ENCODE results near the gene LHX1. TPM values are rescaled to one million over a fixed set of nuclear protein-coding genes. Genes with fewer than 3 reads are reported as not detected.

Gene LHX1
- total RNA-seq, 4 donors from 2014 or later = not detected

DNA sequence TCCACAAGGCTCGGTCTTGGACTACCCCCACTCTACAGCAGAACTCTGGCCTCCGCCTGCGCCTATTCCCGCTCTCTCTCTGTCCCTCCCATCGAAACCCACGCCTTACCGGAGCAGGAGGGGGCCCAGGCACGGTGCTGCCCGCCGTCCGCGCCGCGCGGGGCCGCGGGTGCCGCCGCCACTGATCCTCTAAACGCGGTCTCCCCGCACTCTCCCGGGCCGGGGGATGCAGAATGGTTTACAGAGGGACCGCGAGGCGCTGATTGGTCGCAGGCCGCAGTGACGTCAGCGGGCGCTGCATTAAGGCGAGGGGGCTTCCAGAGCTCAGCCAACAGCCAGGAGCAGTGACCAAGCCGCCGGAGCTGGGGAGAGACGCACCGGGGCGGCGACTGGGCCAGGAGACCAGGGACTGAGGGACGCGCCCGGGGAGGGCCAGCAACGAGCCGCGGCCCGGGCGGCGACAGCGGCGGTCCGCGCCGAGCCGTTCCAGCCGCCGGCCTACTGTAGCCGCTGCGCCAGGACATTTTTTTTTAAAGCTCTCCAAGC is 747 bp upstream of the LHX1 start:
- peaks cover 100% of the 10 kb centered on the region for H3K27me3 ChIP-seq
- no peak for DNase-seq
- H3K27ac ChIP-seq = no peak overlapping the region
- peak overlapping the region in 1 of 4 donors; percentile 23 for H3K4me3 ChIP-seq
- WGBS, 2 donors (ENCODE audit: low coverage in 1 of 2) = 8% methylated on average over 39 of the region's 58 CpGs; no CpG with 5 or more reads in 1 of the 2 donors
- no peaks in the 10 kb centered on the region for H3K9me3 ChIP-seq
- peaks cover 37 to 73% (median 69%) of the 10 kb centered on the region in 4 donors for H3K4me1 ChIP-seq
- TF ChIP-seq POLR2A (IDR thresholded peaks at IDR 0.05) = no peak
- TF ChIP-seq POLR2AphosphoS5 (IDR thresholded peaks at IDR 0.05) = no peak
- no peak for TF ChIP-seq EP300 (IDR thresholded peaks at IDR 0.05; ENCODE audit: low read depth)
- TF ChIP-seq, protein P1, sequence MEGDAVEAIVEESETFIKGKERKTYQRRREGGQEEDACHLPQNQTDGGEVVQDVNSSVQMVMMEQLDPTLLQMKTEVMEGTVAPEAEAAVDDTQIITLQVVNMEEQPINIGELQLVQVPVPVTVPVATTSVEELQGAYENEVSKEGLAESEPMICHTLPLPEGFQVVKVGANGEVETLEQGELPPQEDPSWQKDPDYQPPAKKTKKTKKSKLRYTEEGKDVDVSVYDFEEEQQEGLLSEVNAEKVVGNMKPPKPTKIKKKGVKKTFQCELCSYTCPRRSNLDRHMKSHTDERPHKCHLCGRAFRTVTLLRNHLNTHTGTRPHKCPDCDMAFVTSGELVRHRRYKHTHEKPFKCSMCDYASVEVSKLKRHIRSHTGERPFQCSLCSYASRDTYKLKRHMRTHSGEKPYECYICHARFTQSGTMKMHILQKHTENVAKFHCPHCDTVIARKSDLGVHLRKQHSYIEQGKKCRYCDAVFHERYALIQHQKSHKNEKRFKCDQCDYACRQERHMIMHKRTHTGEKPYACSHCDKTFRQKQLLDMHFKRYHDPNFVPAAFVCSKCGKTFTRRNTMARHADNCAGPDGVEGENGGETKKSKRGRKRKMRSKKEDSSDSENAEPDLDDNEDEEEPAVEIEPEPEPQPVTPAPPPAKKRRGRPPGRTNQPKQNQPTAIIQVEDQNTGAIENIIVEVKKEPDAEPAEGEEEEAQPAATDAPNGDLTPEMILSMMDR (IDR thresholded peaks at IDR 0.05) = no peak
- no peaks in the 10 kb centered on the region for H3K36me3 ChIP-seq
- in situ Hi-C loops (cut with MboI; ENCODE audit: low pct_ligation_motif_present in 1 of 4, low pct_unique_long_range_greater_than_20kb in 1 of 4, low sequenced_read_pairs in 3 of 4) (no loop called here), intact Hi-C loops (cut with DNase I; ENCODE audit: low total_unique reads) (no loop called here)

DNA sequence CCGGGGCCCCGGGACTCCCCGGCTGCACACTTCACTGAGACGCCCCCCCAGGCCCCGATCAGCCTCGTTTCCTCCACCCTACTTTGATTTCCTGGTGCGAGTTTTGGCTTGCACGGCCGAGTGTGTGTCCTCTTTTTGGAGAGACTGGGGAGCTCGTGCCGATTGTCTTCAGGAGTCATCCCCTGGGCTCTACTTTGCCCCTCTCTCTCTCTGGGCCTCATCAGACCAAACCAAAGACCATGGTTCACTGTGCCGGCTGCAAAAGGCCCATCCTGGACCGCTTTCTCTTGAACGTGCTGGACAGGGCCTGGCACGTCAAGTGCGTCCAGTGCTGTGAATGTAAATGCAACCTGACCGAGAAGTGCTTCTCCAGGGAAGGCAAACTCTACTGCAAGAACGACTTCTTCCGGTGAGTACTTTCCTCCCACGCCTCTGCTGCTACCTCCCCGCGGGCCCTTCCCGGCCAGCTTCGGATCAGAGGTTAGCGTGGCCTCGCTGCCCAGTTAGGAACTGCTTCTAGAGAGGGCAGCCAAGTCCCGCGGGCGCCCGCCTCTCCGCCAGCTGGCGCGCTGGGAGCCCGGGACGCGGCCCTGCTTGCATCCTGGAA is 787 bp downstream of the LHX1 start:
- Histone ChIP-seq H3K27ac (no peak overlapping the region), H3K9me3 (no peaks in the 10 kb centered on the region), H3K27me3 (peaks cover 100% of the 10 kb centered on the region), H3K4me1 (peaks cover 37 to 68% (median 64%) of the 10 kb centered on the region in 4 donors), H3K36me3 (no peaks in the 10 kb centered on the region), H3K4me3 (peak overlapping the region in 1 of 4 donors; percentile 23)
- in situ Hi-C loops (cut with MboI; ENCODE audit: low pct_ligation_motif_present in 1 of 4, low pct_unique_long_range_greater_than_20kb in 1 of 4, low sequenced_read_pairs in 3 of 4) (no loop called here), intact Hi-C loops (cut with DNase I; ENCODE audit: low total_unique reads) (no loop called here)
- DNase-seq = no peak
- TF ChIP-seq POLR2AphosphoS5 (IDR thresholded peaks at IDR 0.05) (no peak), EP300 (IDR thresholded peaks at IDR 0.05; ENCODE audit: low read depth) (no peak), POLR2A (IDR thresholded peaks at IDR 0.05) (no peak)
- TF ChIP-seq, protein P1 (IDR thresholded peaks at IDR 0.05) = no peak
- WGBS, 2 donors (ENCODE audit: low coverage in 1 of 2) = 6% methylated on average over 35 of the region's 36 CpGs; no CpG with 5 or more reads in 1 of the 2 donors

DNA sequence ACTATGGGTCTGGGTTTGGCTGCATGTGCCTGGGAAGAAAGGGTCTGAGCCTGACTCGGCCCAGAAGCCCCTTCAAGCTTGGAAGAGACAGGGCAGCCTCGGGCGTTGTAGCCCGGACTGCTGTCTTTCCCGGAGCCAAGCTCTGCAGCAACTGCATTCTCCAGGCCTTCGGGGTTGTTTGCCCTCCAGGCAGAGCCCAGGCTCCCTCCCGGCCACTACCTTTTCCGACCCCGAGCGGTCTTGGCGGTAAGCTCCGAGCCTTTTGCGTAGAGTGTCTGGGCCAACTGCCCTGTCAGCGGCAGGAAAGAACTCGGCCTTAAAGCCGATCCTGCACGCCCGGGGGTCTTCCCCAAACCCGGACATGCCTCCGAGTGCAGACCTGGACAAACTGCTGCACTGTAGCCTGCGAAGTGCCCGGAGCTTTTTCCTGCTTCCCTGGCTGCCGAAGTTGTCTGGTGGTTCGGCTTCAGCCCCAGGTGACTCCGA is 1.3 kb downstream of the LHX1 start:
- intact Hi-C loops (cut with DNase I; ENCODE audit: low total_unique reads) (no loop called here), in situ Hi-C loops (cut with MboI; ENCODE audit: low pct_ligation_motif_present in 1 of 4, low pct_unique_long_range_greater_than_20kb in 1 of 4, low sequenced_read_pairs in 3 of 4) (no loop called here)
- no peak for TF ChIP-seq EP300 (IDR thresholded peaks at IDR 0.05; ENCODE audit: low read depth)
- no peak for TF ChIP-seq POLR2A (IDR thresholded peaks at IDR 0.05)
- TF ChIP-seq, protein P1 (IDR thresholded peaks at IDR 0.05) = no peak
- no peak for TF ChIP-seq POLR2AphosphoS5 (IDR thresholded peaks at IDR 0.05)
- no peaks in the 10 kb centered on the region for H3K9me3 ChIP-seq
- peaks cover 100% of the 10 kb centered on the region for H3K27me3 ChIP-seq
- DNase-seq = no peak
- H3K36me3 ChIP-seq = no peaks in the 10 kb centered on the region
- H3K4me1 ChIP-seq = peaks cover 37 to 62% (median 59%) of the 10 kb centered on the region in 4 donors
- no peak overlapping the region for H3K4me3 ChIP-seq
- H3K27ac ChIP-seq = no peak overlapping the region
- WGBS, 2 donors (ENCODE audit: low coverage in 1 of 2) = 10% methylated on average over 25 of the region's 25 CpGs; no CpG with 5 or more reads in 1 of the 2 donors

- peaks cover 36 to 56% (median 53%) of the 10 kb centered on the region in 4 donors for H3K4me1 ChIP-seq
- in situ Hi-C loops (cut with MboI; ENCODE audit: low pct_ligation_motif_present in 1 of 4, low pct_unique_long_range_greater_than_20kb in 1 of 4, low sequenced_read_pairs in 3 of 4) = no loop called here
- 12% methylated on average over 39 of the region's 43 CpGs; no CpG with 5 or more reads in 1 of the 2 donors for WGBS, 2 donors (ENCODE audit: low coverage in 1 of 2)
These were observed 2.0 kb downstream of the LHX1 start for GRCh38 chr17:36939052-36939801.

More at GRCh38 chr17:36939052-36939801, 2.0 kb downstream of the LHX1 start:
- intact Hi-C loops (cut with DNase I; ENCODE audit: low total_unique reads) = no loop called here
- H3K9me3 ChIP-seq = no peaks in the 10 kb centered on the region
- no peak overlapping the region for H3K4me3 ChIP-seq
- no peaks in the 10 kb centered on the region for H3K36me3 ChIP-seq
- H3K27ac ChIP-seq = no peak overlapping the region
- DNase-seq = no peak
- H3K27me3 ChIP-seq = peaks cover 100% of the 10 kb centered on the region
- TF ChIP-seq POLR2AphosphoS5 (IDR thresholded peaks at IDR 0.05) (no peak), EP300 (IDR thresholded peaks at IDR 0.05; ENCODE audit: low read depth) (no peak), POLR2A (IDR thresholded peaks at IDR 0.05) (no peak)
- TF ChIP-seq, protein P1 (IDR thresholded peaks at IDR 0.05) = no peak
